DMS 273 (cell line): ENCODE results near the gene SLC2A5.

Experiments used
- DNase-seq: peaks from one replicate; lab custom pipeline; 2025; ENCODE audit not compliant: unreplicated experiment; lab: John Stamatoyannopoulos, UW

SLC2A5 gene

DNA sequence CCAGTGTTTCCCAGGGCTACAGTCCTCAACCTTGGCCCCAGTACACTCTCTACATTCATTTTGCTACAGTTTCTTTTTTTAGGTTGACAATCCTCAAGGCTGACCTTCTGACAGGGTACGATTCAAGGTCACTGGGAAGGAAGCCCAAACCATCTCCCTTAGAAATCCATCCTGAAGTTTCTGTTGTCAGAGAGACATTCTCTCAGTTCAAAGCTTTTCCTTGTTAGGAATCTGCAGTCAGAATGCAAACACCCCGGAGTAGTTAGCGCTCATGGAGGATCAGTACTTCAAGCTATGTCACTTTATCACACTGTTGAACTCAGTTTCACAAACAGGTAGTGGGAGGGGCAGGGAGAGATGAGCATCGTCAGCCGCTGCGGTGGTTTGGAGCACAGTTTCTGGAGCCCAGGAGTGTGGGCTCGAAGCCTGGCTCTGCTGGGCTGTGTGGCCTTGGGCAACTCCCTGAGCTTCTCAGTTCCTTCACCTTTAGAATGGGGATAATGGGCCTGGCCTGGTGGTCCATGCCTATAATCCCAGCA, 4.2 kb downstream of the SLC2A5 start:
- no peak for DNase-seq

DNA sequence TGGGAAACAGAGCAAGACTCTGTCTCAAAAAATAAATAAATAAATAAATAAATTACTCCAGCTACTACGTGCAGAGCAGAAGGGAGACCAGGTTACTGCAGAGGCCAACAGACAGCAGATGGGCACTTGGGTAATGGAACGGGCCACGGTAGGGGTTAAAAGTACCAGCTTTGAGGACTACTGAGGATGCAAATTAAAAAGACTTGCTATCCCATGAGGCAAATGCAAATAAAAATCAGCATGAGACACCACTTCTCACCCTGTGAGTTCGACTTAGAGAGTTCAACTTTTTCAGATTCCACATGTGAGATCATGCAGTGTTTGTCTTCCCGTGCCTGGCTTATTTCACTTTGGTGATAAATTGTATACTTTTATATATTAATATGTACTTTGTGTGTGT, 6.6 kb downstream of the SLC2A5 start:
- DNase-seq, result peak; percentile 89

DNA sequence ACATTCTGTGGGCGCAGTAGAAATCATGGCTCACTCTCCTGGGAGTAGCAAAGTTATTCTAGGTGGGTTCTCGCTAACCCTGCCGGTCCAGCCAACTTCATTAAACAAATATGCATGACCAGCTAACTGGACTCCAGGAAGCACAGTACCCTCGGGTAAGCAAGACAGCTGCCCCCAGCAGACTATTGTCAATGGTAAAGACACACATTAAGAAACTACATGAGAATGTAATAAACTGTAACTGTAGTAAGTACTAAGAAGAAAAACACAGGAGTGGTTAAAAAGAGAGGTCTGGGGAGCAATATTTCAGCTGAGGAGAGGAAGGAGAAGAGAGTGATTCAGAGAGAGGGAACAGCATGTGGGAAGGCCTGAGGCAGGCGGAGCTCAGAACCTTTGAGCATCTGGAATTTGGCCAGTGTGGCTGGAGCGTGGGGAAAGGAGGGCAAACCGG, 7.4 kb downstream of the SLC2A5 start:
- DNase-seq, result peak; percentile 77

DNA sequence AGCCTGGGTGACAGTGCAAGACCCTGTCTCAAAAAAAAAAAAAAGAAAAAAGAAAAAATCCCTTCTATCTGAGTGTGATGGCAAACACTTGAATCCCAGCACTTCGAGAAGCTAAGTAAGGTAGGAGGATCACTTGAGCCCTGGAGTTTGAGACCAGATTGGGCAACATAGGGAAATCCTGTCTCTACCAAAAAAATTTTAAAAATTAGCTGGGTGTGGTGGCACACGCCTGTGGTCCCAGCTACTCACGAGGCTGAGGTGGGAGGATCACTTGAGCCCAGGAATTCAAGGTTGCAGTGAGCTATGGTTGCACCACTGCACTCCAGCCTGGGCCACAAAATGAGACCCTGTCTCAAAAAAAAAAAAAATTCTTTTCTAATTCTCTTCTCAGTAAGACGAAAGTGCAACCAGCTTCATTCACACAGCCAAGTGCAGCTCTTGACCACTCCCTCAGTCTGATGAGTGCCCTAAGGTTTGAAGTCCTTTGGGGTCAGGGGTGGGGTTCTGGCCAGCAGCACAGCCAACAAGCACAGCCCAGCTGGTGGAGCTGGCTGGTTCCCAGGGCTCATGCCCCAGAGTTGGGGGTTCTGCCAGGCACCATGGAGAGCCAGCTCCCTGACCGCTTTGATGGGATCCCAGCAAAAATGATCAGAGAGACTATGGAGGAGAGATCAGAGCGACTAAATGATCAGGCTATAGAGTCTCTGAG, 8.0 kb downstream of the SLC2A5 start:
- DNase-seq, result peak; percentile 46

DNA sequence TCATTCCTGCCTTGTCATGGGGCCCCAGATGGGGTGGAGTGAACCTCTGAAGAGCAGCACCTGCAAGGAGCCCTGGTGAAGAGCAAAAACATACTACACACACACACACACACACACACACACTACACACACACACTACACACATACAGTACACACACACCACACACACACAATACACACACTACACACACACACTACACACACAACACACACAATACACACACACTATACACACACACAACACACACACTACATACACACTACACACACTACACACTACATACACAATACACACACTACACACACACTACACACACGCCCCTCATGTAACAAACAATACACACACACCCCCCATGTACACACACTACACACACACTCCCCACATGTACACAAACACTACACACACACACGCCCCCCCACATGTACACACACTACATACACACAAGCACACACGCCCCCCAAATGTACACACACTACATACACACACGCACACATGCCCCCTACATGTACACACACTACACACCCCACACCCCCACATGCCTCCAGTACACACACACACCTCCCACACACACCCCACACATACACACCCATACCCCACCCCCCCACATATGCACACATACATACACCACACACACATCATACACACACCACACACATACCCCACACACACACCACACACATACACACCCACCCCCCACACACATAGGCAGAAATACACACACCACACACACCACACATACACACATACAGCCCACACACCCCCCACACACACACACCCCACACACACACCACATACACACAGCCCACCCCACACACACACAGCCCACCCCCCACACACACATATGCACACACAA, 9.3 kb downstream of the SLC2A5 start:
- no peak for DNase-seq

DNA sequence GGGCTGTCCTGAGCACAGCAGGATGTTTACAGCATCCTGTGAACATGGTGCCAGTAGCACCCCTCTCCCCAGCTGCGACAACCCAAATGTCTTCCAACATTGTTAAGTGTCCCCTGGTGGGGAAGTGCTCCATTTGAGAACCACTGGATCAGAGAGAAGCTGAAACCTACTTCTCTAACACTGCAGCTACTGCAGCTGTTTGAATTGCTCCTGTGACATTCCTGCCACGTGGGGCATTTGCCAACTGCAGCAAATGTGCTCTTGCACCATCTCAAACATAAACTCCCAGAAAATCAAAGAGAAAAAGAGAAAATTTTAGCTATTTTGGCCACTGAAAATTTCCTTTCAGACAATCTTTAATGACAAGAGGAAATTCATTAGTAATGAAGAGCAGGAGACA, 11.0 kb downstream of the SLC2A5 start:
- peak; percentile 45 for DNase-seq

DNA sequence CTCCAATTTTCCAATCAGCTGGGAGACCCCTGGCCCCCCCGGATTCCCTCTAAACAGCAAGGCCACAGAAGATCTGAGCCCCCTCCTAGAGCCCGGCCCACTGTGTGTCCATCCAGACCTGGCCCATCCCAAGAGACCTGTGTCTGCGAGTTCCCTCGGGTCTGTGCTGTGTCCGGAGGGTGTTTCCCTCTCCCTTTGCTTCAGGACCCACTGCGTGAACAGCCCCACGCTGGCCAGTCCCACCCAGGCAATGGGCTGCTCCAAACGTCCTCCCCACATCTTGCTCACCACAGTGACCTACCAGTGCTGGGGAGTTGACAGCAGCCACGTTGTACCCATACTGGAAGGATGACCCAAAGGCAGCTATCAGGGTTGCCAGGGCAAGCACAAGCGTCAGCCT, 11.6 kb downstream of the SLC2A5 start:
- DNase-seq, result no peak

DNA sequence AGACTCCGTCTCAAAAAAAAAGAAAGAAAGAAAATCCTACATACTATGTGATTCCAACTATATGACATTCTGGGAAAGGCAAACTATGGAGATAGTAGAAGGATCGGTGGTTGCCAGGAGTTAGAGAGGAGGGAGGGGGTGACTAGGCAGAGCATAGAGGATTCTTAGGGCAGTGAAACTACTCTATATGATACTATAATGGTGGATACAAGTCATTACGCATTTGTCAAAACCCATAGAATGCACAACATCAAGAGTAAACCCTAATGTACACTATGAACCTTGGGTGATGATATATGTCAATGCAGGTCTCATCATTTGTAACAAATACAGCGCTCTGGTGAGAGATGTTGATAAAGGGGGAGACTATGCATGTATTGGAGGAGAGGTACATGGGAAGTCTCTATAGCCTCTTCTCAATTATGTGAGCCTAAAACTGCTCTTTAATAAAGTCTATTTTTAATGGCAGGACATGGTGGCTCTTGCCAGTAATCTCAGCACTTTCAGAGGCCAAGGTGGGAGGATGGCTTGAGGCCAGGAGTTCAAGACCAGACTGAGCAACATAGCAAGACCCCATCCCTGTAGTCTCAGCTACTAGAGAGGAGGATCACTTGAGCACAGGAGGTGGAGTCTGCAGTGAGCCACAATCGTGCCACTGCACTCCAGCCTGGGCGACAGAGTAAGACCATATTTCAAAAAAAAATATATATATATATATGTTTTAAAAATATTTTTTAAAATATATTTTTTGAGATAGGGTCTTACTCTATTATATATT, 17.0 kb downstream of the SLC2A5 start:
- no peak for DNase-seq

DNA sequence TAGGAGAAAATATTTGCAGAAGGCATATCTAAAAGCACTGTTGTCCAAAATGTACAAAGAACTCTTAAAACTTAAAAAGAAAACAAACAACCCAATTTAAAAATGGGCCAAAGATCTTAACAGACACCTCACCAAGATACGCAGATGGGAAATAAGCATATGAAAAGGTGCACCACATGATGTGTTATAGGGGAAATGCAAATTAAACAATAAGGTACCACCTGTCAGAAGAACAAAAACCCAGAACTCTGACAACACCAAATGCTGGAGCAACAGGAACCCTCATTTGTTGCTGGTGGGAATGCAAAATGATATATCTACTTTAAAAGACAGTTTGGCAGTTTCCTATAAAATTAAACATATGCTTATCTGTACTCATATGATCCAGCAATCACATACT, 18.1 kb downstream of the SLC2A5 start:
- DNase-seq, result peak; percentile 60

DNA sequence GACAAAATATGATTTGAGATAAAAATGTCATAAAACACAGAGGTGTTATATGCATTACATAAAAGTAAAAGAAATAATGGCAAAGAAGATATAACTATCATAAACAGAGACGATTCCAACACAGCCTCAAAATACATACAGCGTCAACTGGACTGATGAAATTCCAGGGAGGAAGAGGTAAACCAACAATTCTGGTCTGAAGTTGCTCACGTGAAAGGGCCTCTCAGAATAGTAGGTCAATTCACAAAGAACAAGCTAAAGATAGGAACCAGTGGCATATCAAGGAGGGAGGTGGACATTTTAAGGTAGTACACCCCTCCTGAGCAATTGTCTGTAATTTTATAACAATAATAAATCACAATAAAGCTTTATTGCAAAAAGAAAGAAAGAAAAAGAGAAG, 18.6 kb downstream of the SLC2A5 start:
- DNase-seq, result no peak

DNA sequence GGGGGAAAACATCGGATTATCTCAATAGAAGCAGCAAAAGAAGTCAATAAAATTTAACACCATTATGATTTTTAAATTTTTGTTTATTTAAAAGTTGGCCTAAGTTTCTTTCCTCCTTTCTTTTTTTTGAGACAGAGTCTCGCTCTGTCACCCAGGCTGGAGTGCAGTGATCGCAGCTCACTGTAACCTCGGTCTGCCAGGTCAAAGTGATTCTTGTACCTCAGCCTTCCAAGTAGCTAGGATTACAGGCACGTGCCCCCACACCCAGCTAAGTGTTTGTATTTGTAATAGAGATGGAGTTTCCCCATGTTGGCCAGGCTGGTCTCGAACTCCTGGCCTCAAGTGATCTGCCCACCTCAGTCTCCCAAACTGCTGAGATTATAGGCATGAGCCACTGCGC, 20.9 kb downstream of the SLC2A5 start:
- no peak for DNase-seq

DNA sequence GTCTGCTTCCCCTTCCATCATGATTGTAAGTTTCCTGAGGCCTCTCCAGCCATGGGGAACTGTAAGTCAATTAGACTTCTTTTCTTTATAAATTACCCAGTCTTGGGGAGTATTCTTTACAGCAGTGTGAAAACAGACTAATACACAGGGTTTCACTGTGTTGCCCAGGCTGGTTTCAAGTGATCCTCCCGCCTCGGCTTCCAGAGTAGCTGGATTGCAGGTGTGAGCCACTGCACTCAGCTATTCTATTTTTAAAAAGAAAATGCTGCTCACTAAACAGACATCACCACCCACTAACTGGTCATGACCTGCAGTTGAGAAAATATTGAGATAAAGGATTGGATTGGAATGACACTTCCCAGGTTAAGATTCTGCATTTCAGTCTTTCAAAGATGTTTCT, 22.4 kb downstream of the SLC2A5 start:
- no peak for DNase-seq

DNA sequence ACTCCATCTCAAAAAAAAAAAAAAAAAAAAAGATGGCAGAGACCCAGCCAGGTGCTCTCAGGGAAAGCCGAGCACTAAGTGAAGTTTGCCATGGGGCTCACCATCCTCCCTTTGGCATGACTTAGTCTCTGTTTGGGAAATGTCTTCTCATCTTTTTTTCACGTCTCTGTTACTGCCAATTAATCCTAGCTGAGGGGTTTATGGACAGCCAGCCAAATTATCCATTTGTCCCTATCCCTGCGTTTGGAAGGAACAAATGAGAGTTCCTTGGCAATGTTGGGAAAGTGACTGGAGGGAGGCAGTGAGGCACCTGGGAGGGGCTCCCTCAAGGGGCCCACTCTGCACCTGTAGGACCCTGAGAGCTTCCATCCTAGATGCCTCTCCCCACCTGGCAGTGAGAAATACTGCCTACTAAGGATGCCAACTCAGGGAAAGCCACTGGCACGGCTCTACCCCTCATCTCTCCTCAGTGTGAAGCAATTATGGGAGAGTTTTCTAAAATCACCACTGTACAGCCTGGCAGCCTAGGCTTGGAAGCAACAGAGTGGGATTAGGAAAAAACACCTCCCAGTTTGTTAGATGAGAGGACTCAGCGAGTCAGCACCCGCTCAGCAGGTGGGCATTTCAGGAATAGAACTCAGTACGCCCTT, 23.4 kb downstream of the SLC2A5 start:
- DNase-seq, result no peak

DNA sequence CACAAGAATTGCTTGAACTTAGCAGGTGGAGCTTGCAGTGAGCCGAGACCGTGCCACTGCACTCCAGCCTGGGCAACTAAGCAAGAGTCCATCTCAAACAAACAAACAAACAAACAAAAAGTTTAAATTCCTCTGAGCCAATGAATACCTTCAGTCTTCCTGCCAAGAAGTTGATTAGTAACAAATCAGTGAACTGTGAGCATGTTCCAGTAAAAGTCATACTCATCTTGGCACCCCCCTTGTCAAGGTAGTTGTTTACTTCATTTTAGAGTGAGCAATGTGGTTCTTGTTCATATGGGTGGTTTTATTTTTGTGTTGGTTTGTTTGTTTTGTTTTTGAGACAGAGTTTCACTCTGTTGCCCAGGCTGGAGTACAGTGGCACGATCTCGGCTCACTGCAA, 25.2 kb downstream of the SLC2A5 start:
- no peak for DNase-seq

DNA sequence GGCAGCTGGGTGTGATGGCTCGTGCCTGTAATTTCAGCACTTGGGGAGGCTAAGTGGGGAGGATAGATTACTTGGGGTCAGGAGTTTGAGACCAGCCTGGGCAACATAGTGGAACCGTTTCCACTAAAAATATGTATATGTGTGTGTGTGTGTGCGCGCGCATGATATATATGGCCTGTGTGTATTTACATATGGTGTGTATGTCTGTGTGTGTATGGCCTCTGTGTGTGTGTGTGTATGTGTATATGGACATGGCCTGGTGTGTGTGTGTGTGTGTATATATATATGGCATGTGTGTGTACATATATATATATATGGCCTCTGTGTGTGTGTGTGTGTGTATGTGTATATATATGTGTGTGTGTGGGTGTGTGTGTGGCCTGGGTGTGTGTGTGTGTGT, 27.2 kb downstream of the SLC2A5 start:
- DNase-seq, result no peak

DNA sequence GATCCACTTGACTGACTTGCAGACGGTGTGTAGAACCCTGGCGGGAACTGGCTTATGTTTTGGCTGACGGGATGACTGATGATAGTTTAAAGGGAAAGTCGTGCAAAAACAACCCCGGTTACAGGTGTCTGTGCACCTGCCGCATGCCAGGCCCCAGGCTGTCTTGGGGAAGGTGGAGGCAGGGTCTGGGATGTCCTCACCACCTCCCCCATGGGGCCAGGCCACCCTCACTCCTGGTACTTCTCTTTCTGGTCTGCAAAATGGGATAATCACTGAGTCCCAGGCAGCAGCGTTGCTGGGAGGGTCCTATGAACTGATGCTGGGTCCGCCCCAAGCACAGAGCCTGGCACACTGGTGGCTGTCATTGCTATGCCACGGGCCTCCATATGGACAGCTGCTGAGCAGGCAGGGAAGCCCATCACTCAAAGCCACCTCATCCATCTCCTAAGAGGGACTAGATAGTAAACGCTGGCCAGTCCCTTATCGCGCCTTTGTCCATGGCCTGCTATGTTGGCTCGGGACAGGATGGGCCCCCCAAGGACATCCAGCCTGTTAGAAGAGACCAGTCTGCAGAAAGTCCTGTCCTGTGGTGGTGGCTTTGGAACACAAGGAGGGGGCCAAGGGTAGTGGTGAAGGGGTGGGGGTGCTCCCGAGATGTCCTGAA, 28.2 kb downstream of the SLC2A5 start:
- DNase-seq, result no peak

DNA sequence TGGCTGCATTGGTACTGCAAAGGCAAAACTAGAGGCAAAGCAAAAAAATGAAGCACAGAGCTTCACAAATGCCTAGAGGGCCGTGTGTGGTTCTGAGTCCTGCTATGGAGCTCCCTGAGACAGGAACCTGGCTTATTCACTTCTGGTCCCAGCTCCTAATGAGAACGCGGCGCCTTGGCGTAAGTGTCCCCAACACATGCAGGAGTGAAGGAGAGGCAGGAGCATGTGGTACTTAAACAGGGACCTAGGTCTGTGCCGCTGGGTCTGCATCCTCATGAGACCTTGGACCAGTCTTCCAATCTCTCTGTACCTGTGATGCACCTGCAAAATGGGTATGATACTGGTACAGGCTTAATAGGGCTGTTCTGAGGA, 28.8 kb downstream of the SLC2A5 start:
- DNase-seq, result no peak

DNA sequence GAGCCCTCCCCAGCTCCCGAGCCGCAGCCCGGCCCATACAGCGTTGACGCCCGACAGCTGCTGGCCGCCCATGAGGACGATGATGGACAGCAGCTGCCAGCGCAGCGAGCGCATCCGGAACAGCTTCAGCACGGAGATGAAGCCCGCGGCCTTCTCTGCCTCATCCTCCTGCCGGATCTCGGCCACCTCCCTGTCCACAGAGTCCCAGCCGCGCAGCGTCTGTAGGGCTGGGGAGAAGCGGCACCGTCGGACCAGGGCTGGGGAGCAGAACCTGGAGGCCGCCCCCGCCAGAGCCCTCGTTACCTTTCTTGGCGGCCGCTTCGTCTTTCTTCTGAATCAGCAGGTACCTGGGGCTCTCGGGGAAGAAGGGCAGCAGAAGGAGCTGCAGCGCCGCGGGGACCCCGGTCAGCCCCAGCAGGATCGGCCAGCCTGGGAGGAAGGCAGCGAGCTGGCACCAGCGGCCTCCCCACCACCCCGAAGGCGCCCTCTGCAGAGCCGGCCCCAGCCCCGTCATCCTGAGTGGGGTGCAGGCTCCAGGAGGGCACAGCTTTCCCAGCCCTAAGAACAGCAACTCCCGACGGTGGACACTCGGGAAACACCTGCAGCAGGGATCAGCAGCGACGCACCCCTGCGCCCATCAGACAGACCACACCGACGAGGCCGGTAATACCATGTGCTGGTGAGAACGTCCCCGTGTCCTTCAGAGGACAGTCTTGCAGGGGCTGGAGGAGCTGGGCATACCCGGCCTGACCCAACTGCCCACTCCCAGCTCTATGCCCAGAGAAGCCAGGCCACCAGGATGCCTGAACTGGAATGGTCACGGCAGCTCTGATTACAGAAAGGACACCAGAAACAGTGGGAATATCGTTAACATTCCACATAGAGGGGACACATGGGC, 29.4 kb downstream of the SLC2A5 start:
- no peak for DNase-seq
